ENCODE results near the gene TMEM231. TPM values are rescaled to one million over a fixed set of nuclear protein-coding genes. Genes with fewer than 3 reads are reported as not detected.

The TMEM231 gene
- total RNA-seq, 1 experiment from 2014 or later = 9.7 TPM

DNA sequence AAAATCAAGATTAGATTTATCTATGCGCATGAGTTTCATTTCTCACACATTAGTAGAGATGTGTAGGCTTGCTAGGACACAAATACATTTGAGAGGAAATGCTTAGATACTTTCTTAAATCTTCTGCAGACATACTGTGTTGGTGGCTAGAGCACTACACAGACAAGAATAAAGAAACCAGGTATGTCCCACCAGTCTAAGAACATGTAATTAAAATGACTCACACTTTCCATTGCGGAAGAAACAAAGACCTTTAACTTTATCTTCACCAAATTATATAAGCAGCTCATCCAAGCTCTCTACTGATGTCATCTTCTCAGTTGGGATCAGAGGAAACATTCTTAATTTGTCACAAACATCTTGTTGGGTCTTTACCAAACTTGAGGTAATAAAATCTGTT is 22.7 kb upstream of the TMEM231 start (continued):
- no peak for TF ChIP-seq REST (IDR thresholded peaks at IDR 0.05; ENCODE audit: low read depth)
- no peak for TF ChIP-seq ZBTB33 (IDR thresholded peaks at IDR 0.05; ENCODE audit: extremely low read depth, insufficient replicate concordance, low read length)
- no peak for TF ChIP-seq SP1 (IDR thresholded peaks at IDR 0.05; ENCODE audit: low read depth)

DNA sequence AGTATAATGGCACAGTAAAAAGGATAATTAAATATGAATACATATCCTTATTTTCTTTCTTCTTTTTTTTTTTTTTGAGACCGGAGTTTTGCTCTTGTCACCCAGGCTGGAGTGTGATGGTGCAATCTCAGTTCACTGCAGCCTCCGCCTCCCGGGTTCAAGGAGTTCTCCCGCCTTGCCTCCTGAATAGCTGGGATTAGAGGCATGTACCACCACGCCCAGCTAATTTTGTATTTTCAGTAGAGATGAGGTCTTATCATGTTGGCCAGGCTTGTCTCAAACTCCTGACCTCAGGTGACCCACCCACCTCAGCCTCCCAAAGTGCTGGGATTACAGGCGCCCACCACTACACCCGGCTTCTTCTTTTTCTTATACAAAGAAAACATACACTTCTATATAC is 22.2 kb upstream of the TMEM231 start:
- BruUV-seq (replicated peaks) = no TSS peak
- H3K9me3 ChIP-seq (ENCODE audit: control insufficient read depth in 1 of 2, insufficient read depth in 1 of 2, low read depth in 1 of 2, low read length in 2 of 2) = no peaks in the 10 kb centered on the region
- H3K27ac ChIP-seq (ENCODE audit: low read depth, low read length) = no peak overlapping the region
- no peaks in the 10 kb centered on the region for H4K20me1 ChIP-seq (ENCODE audit: insufficient read depth)
- H3K4me1 ChIP-seq (ENCODE audit: control insufficient read depth in 1 of 2, insufficient read depth in 2 of 2, low read length in 2 of 2) = no peaks in the 10 kb centered on the region
- intact Hi-C loops (cut with micrococcal nuclease) = no loop called here
- no peak overlapping the region for H3K4me2 ChIP-seq (ENCODE audit: low read length)
- no peak overlapping the region for H2AFZ ChIP-seq (ENCODE audit: low read depth, low read length, poor library complexity, severe bottlenecking)
- H3K9ac ChIP-seq (ENCODE audit: low read length) = no peak overlapping the region
- no peaks in the 10 kb centered on the region for H3K9me2 ChIP-seq (ENCODE audit: insufficient read depth)
- no peak for DNase-seq (ENCODE audit: low read depth, low spot score)
- ChIA-PET POLR2A (no interaction called here), RAD21 (ENCODE audit: low non-redundant PET in 1 of 2, low total read pairs in 2 of 2, uncharacterized antibody in 2 of 2, unreplicated experiment in 2 of 2) (no interaction called here), CTCF (no interaction called here)
- H3K27me3 ChIP-seq (ENCODE audit: insufficient read depth, low read length) = no peaks in the 10 kb centered on the region
- H3K36me3 ChIP-seq (ENCODE audit: control insufficient read depth in 1 of 2, insufficient read depth in 2 of 2, low read length in 2 of 2) = peaks cover 20 to 28% of the 10 kb centered on the region in 2 experiments
- no peaks in the 10 kb centered on the region for H3K79me2 ChIP-seq (ENCODE audit: insufficient read depth, low read length)
- no peak for TF ChIP-seq SIN3A (IDR thresholded peaks at IDR 0.05; ENCODE audit: low read depth)
- TF ChIP-seq ZFX (IDR thresholded peaks at IDR 0.05) = no peak
- no peak for TF ChIP-seq SRF (IDR thresholded peaks at IDR 0.05; ENCODE audit: low read depth)
- no peak for TF ChIP-seq SP1 (IDR thresholded peaks at IDR 0.05; ENCODE audit: low read depth)
- no peak for TF ChIP-seq ELF1 (IDR thresholded peaks at IDR 0.05; ENCODE audit: borderline replicate concordance, low read depth)
- TF ChIP-seq POLR2AphosphoS5 (IDR thresholded peaks at IDR 0.05; ENCODE audit: low read depth, low read length) = no peak
- no peak for TF ChIP-seq CBX3 (IDR thresholded peaks at IDR 0.05; ENCODE audit: low read depth)
- TF ChIP-seq, protein P1, sequence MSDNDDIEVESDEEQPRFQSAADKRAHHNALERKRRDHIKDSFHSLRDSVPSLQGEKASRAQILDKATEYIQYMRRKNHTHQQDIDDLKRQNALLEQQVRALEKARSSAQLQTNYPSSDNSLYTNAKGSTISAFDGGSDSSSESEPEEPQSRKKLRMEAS (IDR thresholded peaks at IDR 0.05) = no peak
- no peak for TF ChIP-seq ZNF274 (IDR thresholded peaks at IDR 0.05; ENCODE audit: low read depth, low read length)
- H3K4me3 ChIP-seq (replicated peaks in 1 of 2; ENCODE audit: low read depth in 1 of 2, low read length in 2 of 2) = no peak overlapping the region
- no peak for ATAC-seq
